SK-MEL-5 (cell line): ENCODE results near the gene TRPM6. TPM values are rescaled to one million over a fixed set of nuclear protein-coding genes. Genes with fewer than 3 reads are reported as not detected.

ENCODE experiments used
- DNase-seq: peaks from one replicate; pipeline ENCODE4 v3.0.0-alpha.2; 2016; ENCODE audit warnings: low read depth, low spot score
- in situ Hi-C: cut with HindIII; loops from 2 replicates; pipeline ENCODE4 v1.10.0; 2016; ENCODE audit warnings: low sequenced_read_pairs, high pct_unique_total_duplicates, low pct_unique_long_range_greater_than_20kb
- total RNA-seq: library from RNA; depleted of rRNA; stranded (reverse); fragments of >200 nt; shearing (Covaris generic); gene quantifications from 2 replicates; pipeline ENCODE4 v1.2.3, GENCODE V29; 2014

TRPM6 gene
- total RNA-seq, 1 experiment from 2014 or later, result 0.16 TPM

GRCh38 chr9:74753650-74754049 lies 134.1 kb downstream of the TRPM6 start:
- in situ Hi-C loops, result no loop called here
- DNase-seq, result no peak

GRCh38 chr9:74748966-74749365 lies 138.8 kb downstream of the TRPM6 start:
- in situ Hi-C loops, result no loop called here
- DNase-seq, result no peak

- DNase-seq, result peak; percentile 55
- in situ Hi-C loops, result no loop called here
Measured at GRCh38 chr9:74742792-74743730, 144.7 kb downstream of the TRPM6 start.

- in situ Hi-C loops, result no loop called here
- DNase-seq, result peak; percentile 5
Measured at GRCh38 chr9:74742191-74742790, 145.4 kb downstream of the TRPM6 start.

GRCh38 chr9:74736646-74737045 lies 151.1 kb downstream of the TRPM6 start:
- DNase-seq, result no peak
- in situ Hi-C loops, result no loop called here

- in situ Hi-C loops, result no loop called here
- DNase-seq, result no peak
Measured at GRCh38 chr9:74735761-74736160, 152.0 kb downstream of the TRPM6 start.

GRCh38 chr9:74729136-74729695 lies 158.5 kb downstream of the TRPM6 start:
- DNase-seq, result no peak
- in situ Hi-C loops, result no loop called here

- no peak for DNase-seq
- in situ Hi-C loops, result no loop called here
Measured at GRCh38 chr9:74728176-74728575, 159.5 kb downstream of the TRPM6 start.

- in situ Hi-C loops, result no loop called here
Measured at GRCh38 chr9:74726581-74726980, 161.1 kb downstream of the TRPM6 start.

GRCh38 chr9:74724317-74724716 lies 163.4 kb downstream of the TRPM6 start:
- DNase-seq, result no peak
- in situ Hi-C loops, result no loop called here

More at GRCh38 chr9:74726581-74726980, 161.1 kb downstream of the TRPM6 start:
- DNase-seq, result no peak

- in situ Hi-C loops, result no loop called here
- no peak for DNase-seq
Measured at GRCh38 chr9:74721696-74722660, 165.7 kb downstream of the TRPM6 start.

GRCh38 chr9:74719306-74719705 lies 168.4 kb downstream of the TRPM6 start:
- no peak for DNase-seq
- in situ Hi-C loops, result no loop called here

GRCh38 chr9:74718709-74719108 lies 169.0 kb downstream of the TRPM6 start:
- in situ Hi-C loops, result no loop called here
- no peak for DNase-seq

GRCh38 chr9:74711341-74711740 lies 176.4 kb downstream of the TRPM6 start:
- in situ Hi-C loops, result no loop called here

GRCh38 chr9:74697535-74697934 lies 190.2 kb downstream of the TRPM6 start:
- no peak for DNase-seq
- in situ Hi-C loops, result no loop called here

More at GRCh38 chr9:74711341-74711740, 176.4 kb downstream of the TRPM6 start:
- DNase-seq, result no peak

GRCh38 chr9:74696520-74696919 lies 191.2 kb downstream of the TRPM6 start:
- in situ Hi-C loops, result no loop called here
- no peak for DNase-seq

- in situ Hi-C loops, result no loop called here
Measured at GRCh38 chr9:74691058-74691457, 196.7 kb downstream of the TRPM6 start.

More at GRCh38 chr9:74691058-74691457, 196.7 kb downstream of the TRPM6 start:
- DNase-seq, result peak; percentile 43
